GM19351 (cell line): ENCODE data around the gene NFIX.

Source experiments
- ATAC-seq: cut with Tn5 transposase; IDR thresholded peaks from one replicate; pipeline ENCODE4 v1.9.1; 2021; ENCODE audit warnings: mild to moderate bottlenecking, moderate library complexity; ENCODE audit not compliant: unreplicated experiment

Gene NFIX

DNA sequence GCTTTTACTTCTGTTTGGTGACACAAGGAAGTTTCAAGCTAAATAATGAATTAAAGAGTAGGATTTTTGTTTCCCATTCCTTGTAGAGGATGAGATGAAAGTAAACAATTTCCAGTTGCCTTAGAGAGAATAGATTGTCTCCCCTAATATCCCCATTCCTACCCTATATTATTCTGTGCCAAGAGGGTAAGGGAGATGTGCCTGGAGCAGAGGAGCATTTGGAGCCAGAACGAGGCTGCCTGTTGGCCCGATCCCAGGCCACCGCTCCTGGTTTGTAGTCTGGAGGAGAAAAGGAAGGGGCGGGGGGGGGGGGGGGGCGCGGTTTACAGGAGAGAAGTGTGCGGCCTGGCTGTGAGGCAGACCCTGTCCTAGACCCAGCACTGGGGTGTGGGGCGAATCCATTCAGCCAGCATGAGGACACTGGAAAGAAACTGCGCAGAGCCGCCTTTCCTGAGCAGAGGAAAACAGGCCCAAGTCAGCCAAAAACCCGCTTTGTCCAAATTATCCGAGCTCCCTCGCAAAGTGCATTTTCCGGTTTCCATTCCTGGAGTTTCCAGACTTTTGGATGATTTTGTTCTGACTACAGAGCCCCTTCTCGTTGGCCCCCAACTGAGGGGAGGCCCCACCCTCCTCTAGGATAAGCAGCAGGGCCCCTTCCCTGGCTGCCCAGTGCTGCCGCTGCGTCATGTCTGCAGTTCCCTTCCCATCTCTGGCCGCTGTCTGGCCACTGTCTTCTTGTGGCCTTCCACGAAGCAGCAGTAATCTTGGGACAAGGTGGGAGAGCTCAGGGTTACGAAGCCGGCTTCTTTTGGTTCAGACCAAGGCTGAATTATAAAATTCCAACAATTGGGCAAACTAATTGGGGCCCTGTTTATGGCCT, 23.0 kb downstream of the NFIX start:
- no peak for ATAC-seq

DNA sequence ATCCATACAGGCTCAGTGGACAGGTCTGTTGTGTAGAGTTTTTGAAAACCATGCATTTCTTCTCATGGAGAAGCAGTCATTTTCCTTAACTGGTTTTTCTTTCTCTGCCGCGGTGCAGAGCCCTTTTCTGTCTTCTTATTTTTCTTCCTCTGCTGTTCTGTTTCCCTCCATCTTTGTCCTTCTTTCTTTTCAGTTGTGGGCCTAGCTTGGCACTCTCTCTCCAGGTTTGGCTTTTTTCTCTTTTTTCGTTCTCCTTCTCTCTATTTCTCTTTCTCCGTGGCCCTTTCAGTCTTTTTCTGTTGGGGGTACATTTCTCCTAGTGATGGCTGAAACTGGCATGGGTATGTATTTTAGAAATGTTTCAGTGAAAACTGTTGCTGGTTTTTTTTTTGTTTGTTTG, 24.1 kb downstream of the NFIX start:
- no peak for ATAC-seq

GRCh38 chr19:13020002-13020414, 24.7 kb downstream of the NFIX start:
- ATAC-seq: no peak

DNA sequence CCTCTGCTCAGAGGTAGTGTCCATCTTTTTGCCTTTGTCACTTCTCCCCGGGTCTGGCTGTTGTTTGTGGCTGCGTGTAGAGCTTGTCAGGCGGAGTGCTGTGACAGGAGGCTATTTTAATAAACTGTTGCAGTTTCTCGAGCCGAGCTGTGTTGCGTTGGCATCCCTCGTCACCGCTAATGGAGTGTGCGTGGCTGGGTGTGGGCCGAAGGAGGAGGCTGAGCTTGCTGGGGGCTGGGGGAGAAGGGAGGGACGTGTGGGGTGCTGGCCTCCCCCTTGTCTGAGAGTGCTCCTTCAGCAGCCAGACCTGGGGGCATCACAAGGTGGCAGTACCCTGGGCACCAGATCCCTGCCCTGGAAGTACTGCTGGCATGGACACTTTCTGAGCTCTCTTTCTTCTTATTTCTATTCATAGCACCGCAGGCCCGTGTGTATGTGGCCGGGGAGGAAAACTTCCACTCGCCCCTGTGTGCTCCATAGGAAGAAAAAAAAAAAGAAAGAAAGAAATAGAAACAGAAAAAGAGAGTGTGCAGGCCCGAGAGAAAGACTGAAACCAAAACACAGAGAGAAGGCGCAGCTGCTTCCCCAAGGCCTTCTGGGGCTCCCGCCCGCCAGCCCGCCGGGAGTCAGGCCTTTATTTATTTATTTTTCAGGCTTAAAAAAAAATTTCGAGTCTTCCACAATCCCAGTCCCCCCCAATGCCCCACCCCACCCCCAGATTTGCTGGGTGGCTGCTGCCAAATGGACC, 27.0 kb downstream of the NFIX start:
- ATAC-seq: no peak

DNA sequence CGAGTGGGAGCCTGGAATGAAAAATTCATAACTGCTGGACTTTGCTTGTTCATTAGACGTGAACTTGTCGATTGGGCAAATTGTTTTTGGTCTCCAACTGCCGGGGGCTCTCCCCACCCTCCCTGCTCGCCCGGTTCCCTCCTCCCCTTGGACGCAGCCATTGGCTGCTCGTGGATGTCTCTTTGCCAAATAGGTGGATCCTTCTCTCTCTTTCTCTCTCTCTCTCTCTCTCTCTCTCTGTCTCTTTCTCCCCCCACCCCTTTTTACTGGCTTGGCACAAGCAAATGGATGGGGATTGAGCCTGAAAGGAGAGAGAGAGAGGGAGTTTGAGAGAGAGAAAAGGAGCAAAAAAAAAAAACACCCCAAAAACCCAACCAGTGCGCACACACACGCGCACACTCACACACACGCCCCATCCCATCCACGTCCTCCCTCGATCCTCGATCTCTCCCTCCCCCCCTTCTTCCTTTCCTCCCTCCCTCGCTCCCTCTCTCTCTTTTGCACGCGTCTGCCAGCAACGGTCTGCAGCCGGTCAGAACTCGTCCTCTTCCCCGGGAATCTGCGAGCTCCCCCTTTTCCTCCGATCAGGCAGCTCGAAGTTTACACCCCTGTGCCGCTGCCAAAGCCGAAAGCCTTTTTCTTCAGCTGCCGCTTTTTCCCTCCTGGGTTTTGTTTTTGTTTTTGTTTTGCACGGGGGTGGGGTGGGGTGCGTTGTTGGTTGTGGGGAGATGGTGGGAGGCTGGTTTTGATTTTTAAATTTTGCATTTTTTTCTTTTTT, 27.8 kb downstream of the NFIX start:
- ATAC-seq: no peak

- ATAC-seq: no peak
These were observed 28.4 kb downstream of the NFIX start for GRCh38 chr19:13023656-13024055.

- no peak for ATAC-seq
These were observed 29.1 kb downstream of the NFIX start for GRCh38 chr19:13024126-13024950.

GRCh38 chr19:13024951-13025697, 29.8 kb downstream of the NFIX start:
- no peak for ATAC-seq

- no peak for ATAC-seq
These were observed 30.7 kb downstream of the NFIX start for GRCh38 chr19:13025819-13026456.

DNA sequence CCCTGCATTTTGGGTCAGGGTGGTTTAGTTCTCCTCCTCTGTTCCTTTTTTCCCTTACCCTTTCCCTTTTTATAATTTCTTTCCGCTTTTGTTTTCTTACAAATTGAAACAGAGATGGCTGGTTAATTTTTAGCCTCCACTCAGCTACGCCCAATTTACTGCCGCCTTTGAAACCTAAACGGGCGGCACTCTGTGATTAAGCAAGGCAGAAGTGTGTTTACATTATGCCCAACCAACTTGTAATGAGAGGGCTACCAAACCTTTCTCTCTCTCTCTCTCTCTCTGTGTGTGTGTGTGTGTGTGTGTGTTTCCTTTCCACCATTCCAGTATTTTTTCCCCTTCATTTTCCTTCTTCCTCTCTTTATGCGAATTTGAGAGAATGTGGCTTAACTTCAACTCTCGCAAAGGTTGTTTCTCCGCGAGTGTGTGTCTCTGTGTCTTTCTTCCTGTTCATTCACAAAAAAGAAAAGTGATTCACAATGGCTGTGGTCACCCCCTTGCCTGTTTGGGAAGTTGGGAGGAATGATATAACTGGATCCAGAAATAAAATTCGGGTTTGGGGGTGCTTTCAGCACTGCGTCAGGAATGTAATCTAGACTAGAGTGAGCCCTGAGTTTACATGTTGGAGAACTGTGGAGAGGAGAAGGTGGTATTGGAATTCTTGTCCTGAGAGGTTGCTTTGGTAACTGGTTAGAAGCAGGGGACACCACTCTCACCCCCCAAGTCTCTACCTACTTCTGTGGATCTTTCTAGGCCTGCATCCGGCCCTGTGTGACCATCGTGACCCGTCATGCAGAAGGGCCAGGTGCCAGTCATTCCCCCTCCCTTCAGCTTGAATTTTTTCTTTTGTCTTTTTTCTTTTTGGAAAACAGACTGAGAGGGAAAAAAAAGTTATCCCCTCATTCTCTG, 31.4 kb downstream of the NFIX start:
- no peak for ATAC-seq

DNA sequence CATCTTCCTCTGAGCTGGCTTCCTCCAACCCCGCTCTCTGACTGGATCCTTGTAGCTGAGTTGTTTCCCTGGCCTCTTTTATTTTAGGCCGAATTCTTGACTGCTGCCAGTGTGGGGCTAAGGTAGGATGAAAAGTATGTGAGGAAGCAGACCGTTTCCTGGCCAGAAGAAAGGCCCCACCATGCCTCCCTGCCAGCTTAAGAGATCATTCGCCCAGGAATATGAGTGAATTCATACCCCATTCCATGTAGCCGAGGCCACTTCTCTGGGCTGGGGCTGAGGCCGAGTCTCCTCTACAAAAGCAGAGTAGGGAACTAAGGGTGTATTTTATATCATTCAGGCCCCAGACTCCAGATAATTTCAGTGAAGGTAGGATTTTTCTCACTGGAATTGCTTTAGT, 32.3 kb downstream of the NFIX start:
- no peak for ATAC-seq

DNA sequence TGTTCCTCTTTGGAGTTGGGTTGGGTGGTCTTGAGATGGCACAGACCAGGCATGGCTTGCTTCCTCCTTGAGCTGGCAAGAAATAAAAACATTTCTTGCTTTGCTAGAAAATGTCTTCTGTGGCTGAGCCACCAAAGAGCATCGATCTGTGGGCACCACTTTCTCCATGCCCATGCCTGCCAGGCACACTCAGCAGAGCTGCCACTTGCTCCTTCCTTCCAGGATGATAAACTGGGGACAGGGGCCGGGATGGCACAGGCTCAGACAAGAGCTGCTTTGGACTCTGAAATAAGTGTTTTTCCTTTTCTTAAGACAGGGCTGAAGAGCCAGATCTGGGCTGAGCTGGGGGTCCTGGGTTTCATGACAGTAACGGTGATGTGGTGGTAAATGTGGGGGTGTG, 32.8 kb downstream of the NFIX start:
- no peak for ATAC-seq

DNA sequence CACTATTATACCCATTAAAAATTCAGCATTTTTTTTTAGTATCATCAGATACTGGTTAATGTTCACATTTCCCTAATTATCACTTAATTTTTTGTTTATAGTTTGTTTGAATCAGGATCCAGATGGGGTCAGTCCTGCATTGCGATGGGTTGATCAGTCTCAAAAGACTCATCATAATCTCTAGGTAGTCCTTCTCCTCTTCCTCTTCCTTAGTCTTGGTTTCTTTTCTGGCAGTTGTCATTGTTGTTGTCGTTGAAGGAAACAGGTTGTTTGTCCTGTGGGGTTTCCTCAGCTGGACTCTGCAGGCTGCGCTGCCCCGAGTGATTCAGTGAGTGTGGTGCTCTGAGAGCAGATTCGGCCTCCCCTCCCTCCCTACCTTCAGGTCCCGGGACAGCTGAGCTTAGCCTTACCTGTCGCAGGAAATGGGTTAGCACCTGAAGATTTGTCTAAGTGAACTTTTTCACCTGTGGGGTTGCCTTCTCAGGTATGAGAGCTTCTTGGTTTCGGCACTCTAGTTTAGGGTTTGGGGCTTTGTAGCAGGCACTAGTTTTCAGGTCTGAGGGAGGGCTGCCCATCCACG, 34.1 kb downstream of the NFIX start:
- no peak for ATAC-seq

DNA sequence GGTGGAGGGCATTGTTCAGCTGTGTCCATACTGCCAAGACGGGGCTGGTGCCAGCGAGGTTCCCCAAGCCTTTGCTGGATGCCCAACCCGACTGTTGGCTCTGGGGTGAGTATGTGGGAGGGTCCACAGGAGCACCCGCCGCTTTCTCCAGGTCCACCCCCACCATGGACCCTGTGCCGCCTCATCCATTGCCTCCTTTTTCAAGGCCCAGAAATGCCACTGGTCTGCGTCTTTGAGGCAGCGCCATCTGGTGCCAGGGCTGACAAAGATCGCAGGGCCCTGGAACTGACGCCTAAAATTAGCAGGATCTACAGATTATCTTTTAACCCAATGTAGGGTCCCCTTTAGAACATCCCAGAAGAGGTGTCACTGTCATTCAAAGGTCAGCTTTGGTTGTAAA, 34.6 kb downstream of the NFIX start:
- ATAC-seq: no peak

DNA sequence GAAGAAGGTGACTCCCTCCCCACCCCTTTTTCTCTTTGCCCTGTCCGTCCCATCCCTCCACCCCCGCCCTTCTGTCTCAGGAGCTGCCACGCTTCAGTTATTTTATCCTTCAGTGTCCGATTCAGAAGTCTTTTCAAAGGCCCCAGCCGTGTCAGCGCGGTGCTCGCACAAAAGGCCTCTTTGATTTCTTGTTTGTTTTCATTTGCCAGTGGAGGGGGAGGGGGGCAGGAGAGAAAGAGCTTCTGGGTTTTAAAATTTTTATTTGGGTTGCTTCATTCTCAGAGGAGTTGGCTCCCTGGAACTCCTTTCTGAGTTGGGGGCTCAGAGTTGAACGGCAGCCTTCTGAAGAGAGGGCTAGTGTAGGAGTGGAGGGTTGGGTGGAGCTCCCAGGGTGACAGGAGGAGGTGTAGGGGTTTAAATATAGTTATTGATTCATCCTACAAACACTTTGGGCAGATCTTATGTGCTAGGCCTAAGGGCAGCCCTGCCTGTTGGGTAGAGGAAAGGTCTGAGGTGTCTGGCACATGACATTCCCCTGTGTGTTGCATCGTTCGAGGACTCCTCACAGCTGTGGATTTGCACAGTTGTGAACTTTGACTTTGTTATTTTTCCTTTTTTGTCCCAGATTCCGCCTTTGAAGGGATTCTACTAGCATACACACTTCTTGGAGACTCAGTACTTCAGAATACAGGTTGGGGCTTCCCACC, 36.8 kb downstream of the NFIX start:
- ATAC-seq: no peak

GRCh38 chr19:13032837-13033236, 37.6 kb downstream of the NFIX start:
- no peak for ATAC-seq

DNA sequence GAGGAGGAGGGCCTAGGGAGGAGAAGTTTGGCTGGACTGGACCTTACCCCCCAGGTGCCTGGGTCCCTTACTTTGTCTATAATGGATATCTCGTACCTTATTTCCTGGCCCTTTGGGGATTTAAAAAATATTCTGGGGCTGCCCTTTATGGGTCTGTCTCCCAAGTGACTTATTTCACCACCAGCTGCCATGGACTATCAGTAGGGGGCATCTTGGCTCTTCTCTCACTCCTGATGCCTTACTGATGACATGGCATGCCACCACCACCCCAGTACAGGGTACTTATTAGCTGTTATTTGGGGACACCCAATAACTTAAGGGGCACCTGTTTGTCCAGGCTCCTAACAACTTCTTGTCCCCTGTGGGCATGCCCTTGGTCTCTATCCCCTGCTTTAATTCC, 38.0 kb downstream of the NFIX start:
- no peak for ATAC-seq
